NCI-H2029 treated with DMSO at 0.1 percent for 48 hours (cell line): Measurements from ENCODE around the gene ARV1.
"Not testable (repeated sequence)": the region's sequence is repeated elsewhere in the genome, so short reads cannot be mapped to it uniquely, and the experiment has no call there.

ENCODE experiments used
- DNase-seq: peaks from one replicate; lab custom pipeline; 2025; lab: John Stamatoyannopoulos, UW

ARV1 gene

GRCh38 chr1:231044588-231044987 lies 65.7 kb downstream of the ARV1 start:
- no peak for DNase-seq

GRCh38 chr1:231045286-231045685 lies 66.4 kb downstream of the ARV1 start:
- no peak for DNase-seq

GRCh38 chr1:231045921-231046729 lies 67.2 kb downstream of the ARV1 start:
- DNase-seq = not testable (repeated sequence)

- no peak for DNase-seq
Observed at GRCh38 chr1:231046730-231047395, 68.0 kb downstream of the ARV1 start.

- DNase-seq = not testable (repeated sequence)
Observed at GRCh38 chr1:231047529-231047928, 68.6 kb downstream of the ARV1 start.

GRCh38 chr1:231048419-231048818 lies 69.5 kb downstream of the ARV1 start:
- not testable (repeated sequence) for DNase-seq

- no peak for DNase-seq
Observed at GRCh38 chr1:231049121-231049979, 70.5 kb downstream of the ARV1 start.
